Activated CD8-positive, alpha-beta T cell treated with anti-CD3 and anti-CD28 coated beads for 36 hours (primary cell): ENCODE results near the gene NECTIN3. TPM values are rescaled to one million over a fixed set of nuclear protein-coding genes. Genes with fewer than 3 reads are reported as not detected.

ENCODE experiments used
- ATAC-seq: fragments of 200-7000 bp; cut with Tn5 transposase; one replicate; pipeline ENCODE4 v1.10.0; 2021; ENCODE audit warnings: mild to moderate bottlenecking, moderate library complexity
- CTCF ChIA-PET: fragments of 350-600 bp; sonication (Branson Sonifier 250); formaldehyde crosslinking; loops from one replicate; lab custom pipeline; 2021; ENCODE audit warnings: antibody characterized with exemption; lab: Charles Lee
- POLR2A ChIA-PET: fragments of 350-600 bp; sonication (Branson Sonifier 250); formaldehyde crosslinking; loops from one replicate; lab custom pipeline; 2021; ENCODE audit warnings: antibody characterized with exemption; lab: Charles Lee
- DNase-seq: peaks from one replicate; pipeline ENCODE4 v3.0.0-alpha.2; 2020
- H3K27ac Mint-ChIP-seq: one replicate; pipeline ENCODE4 v1.8.0; 2021; ENCODE audit warnings: mild to moderate bottlenecking, mixed read lengths
- H3K27me3 Mint-ChIP-seq: one replicate; pipeline ENCODE4 v1.8.0; 2021; ENCODE audit warnings: mixed read lengths
- H3K36me3 Mint-ChIP-seq: one replicate; pipeline ENCODE4 v1.8.0; 2021; ENCODE audit warnings: low read depth, mixed read lengths
- H3K4me1 Mint-ChIP-seq: one replicate; pipeline ENCODE4 v1.8.0; 2021; ENCODE audit warnings: low read depth, mixed read lengths
- H3K4me3 Mint-ChIP-seq: one replicate; pipeline ENCODE4 v1.8.0; 2021; ENCODE audit warnings: mild to moderate bottlenecking, moderate library complexity, mixed read lengths
- H3K9me3 Mint-ChIP-seq: one replicate; pipeline ENCODE4 v1.8.0; 2021; ENCODE audit warnings: mixed read lengths
- intact Hi-C: fragments of 100-400 bp; cut with micrococcal nuclease; formaldehyde crosslinking; loops from one replicate; pipeline ENCODE4 v1.10.0; 2022
- total RNA-seq, 2 experiments: library from RNA; stranded (reverse); gene quantifications; one replicate each; pipeline ENCODE4 v1.2.3, GENCODE V29; 2021
- TF ChIP-seq, protein P1 (sequence below): fragments of 200-600 bp; IDR thresholded peaks from one replicate; pipeline ENCODE4 v1.8.0; 2022; ENCODE audit warnings: antibody characterized with exemption, mild to moderate bottlenecking

Gene NECTIN3
- total RNA-seq, 2 experiments from 2014 or later, result 3.0 to 4.3 TPM

DNA sequence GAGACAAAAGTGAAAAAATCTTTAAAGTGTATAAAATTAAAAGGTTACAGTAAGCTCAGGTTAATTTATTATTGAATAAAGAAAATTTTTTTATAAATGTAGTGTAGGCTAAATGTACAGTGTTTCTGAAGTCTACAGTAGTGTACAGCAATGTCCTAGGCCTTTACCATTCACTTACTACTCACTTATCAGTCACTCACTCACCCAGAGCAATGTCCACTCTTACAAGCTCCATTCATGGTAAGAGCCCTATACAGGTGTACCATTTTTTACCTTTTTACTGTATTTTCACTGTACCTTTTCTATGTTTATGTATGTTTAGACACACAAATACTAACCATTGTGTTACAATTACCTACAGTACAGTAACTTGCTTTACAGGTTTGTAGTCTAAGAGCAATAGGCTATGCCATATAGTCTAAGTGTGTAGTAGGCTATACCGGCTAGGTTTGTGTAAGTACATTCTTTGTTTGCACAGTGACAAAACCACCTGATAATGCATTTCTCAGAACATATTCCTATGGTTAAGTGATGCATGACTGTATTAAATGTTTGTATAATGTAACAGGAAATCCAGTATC lies 38.1 kb upstream of the NECTIN3 start:
- CTCF ChIA-PET, result no interaction called here
- ATAC-seq (no peak), DNase-seq (no peak)
- intact Hi-C loops, result no loop called here
- Mint-ChIP-seq H3K27ac (no peak overlapping the region), H3K4me3 (no peak overlapping the region), H3K9me3 (peaks cover 16% of the 10 kb centered on the region), H3K36me3 (peaks cover 2% of the 10 kb centered on the region), H3K4me1 (no peaks in the 10 kb centered on the region), H3K27me3 (no peaks in the 10 kb centered on the region)
- TF ChIP-seq, protein P1, sequence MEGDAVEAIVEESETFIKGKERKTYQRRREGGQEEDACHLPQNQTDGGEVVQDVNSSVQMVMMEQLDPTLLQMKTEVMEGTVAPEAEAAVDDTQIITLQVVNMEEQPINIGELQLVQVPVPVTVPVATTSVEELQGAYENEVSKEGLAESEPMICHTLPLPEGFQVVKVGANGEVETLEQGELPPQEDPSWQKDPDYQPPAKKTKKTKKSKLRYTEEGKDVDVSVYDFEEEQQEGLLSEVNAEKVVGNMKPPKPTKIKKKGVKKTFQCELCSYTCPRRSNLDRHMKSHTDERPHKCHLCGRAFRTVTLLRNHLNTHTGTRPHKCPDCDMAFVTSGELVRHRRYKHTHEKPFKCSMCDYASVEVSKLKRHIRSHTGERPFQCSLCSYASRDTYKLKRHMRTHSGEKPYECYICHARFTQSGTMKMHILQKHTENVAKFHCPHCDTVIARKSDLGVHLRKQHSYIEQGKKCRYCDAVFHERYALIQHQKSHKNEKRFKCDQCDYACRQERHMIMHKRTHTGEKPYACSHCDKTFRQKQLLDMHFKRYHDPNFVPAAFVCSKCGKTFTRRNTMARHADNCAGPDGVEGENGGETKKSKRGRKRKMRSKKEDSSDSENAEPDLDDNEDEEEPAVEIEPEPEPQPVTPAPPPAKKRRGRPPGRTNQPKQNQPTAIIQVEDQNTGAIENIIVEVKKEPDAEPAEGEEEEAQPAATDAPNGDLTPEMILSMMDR, result no peak
- POLR2A ChIA-PET, result no interaction called here

DNA sequence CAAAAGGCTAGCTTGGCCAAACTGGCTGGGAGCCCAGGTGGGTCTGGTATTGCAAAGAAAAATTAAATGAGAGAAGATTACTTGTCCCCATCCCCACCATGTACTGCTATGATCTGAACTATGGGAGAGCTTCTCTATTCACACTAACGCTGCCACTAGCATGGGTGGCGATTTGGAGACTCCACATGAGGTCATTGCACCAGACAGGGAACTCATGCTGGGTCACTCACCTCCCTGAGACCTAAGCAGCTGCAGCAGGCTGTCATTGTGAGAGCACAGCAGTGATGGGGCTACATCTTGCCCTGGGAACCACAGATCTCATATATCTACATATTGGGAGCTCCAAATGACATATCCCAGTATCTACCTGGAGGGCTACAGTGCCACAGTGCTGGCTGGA lies 36.3 kb upstream of the NECTIN3 start:
- no peak for ATAC-seq
- intact Hi-C loops, result no loop called here
- ChIA-PET CTCF (no interaction called here), POLR2A (no interaction called here)
- Mint-ChIP-seq H3K27me3 (no peaks in the 10 kb centered on the region), H3K36me3 (peaks cover 2% of the 10 kb centered on the region), H3K4me3 (no peak overlapping the region), H3K27ac (no peak overlapping the region), H3K9me3 (peaks cover 17% of the 10 kb centered on the region), H3K4me1 (no peaks in the 10 kb centered on the region)
- TF ChIP-seq, protein P1, result no peak
- no peak for DNase-seq

DNA sequence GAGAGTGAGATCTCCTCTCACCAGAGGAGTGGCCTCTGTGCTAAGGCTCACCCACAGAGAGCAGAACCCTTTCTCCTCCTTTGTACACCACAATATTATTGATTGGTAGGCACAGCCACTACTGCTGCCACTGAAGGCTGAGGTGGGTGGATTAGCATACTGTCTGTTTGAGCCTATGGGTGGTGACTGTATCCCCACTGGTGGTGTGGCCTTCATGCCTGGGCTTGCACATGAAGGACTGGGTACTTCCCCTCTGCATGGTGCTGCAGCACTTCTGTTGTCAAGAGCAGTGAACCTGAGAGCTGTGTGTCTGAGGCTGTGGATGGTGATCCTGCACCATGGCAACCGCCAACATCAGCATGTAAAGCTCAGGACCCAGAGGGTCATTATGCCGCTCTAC lies 35.7 kb upstream of the NECTIN3 start:
- peaks cover 2% of the 10 kb centered on the region for H3K36me3 Mint-ChIP-seq
- ChIA-PET POLR2A (no interaction called here), CTCF (no interaction called here)
- H3K27me3 Mint-ChIP-seq, result no peaks in the 10 kb centered on the region
- peaks cover 17% of the 10 kb centered on the region for H3K9me3 Mint-ChIP-seq
- ATAC-seq, result no peak
- intact Hi-C loops, result no loop called here
- DNase-seq, result no peak
- H3K4me1 Mint-ChIP-seq, result no peaks in the 10 kb centered on the region
- TF ChIP-seq, protein P1, result no peak
- H3K27ac Mint-ChIP-seq, result no peak overlapping the region
- H3K4me3 Mint-ChIP-seq, result no peak overlapping the region

DNA sequence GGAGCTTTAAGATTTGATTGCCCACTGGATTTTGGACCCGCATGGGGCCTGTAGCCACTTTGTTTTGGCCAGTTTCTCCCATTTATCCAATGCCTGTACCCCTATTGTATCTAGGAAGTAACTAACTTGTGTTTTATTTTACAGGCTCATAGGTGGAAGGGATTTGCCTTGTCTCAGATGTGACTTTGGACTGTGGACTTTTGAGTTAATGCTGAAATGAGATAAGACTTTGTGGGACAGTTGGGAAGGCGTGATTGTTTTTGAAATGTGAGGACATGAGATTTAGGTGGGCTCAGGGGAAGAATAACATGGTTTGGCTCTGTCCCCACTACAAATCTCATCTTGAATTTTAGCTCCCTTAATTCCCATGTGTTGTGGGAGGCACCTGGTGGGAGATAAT lies 30.7 kb upstream of the NECTIN3 start:
- intact Hi-C loops, result no loop called here
- H3K9me3 Mint-ChIP-seq, result peaks cover 21% of the 10 kb centered on the region
- ATAC-seq (no peak), DNase-seq (no peak)
- peaks cover 3% of the 10 kb centered on the region for H3K36me3 Mint-ChIP-seq
- TF ChIP-seq, protein P1, result no peak
- POLR2A ChIA-PET, result no interaction called here
- no peak overlapping the region for H3K4me3 Mint-ChIP-seq
- peaks cover 6% of the 10 kb centered on the region for H3K4me1 Mint-ChIP-seq
- H3K27ac Mint-ChIP-seq, result no peak overlapping the region
- CTCF ChIA-PET, result no interaction called here
- no peaks in the 10 kb centered on the region for H3K27me3 Mint-ChIP-seq

DNA sequence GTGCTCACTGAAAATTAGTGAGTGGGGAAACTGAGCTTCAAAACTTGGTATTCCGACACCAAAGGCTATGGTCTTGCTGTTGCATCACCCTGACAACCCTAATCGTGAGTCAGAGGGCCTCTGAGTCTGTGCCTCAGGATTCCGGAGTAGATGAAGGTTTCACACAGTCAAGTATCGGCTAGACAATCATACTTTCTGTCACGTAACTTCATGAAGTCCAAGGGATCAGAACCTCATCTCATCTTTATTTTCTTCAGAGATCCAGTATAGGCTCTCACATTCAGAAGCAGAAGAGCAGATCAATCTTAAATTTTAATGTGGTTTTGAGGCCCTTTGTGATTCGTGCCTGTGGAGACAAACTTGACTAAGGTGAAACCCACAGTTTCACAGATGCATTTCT lies 26.1 kb upstream of the NECTIN3 start:
- Mint-ChIP-seq H3K36me3 (peaks cover 2% of the 10 kb centered on the region), H3K9me3 (peaks cover 4% of the 10 kb centered on the region), H3K4me3 (no peak overlapping the region), H3K4me1 (peaks cover 6% of the 10 kb centered on the region), H3K27ac (no peak overlapping the region), H3K27me3 (no peaks in the 10 kb centered on the region)
- intact Hi-C loops, result no loop called here
- POLR2A ChIA-PET, result no interaction called here
- ATAC-seq (no peak), DNase-seq (no peak)
- TF ChIP-seq, protein P1, result no peak
- CTCF ChIA-PET, result no interaction called here
